Keratinocyte (primary cell): ENCODE results near the gene ZBTB34. TPM values are rescaled to one million over a fixed set of nuclear protein-coding genes. Genes with fewer than 3 reads are reported as not detected.

Source experiments
- DNase-seq: peaks from one replicate; pipeline ENCODE4 v3.0.0-alpha.2; 2011; ENCODE audit warnings: low read depth, missing footprints, low spot score
- FAIRE-seq: peaks from 2 replicates; lab custom pipeline; 2011; peaks lifted over from hg19 to GRCh38; lab: Jason Lieb, UNC
- H2AFZ ChIP-seq: 2 replicates; pipeline ENCODE4 v1.6.0; 2012; ENCODE audit warnings: low read length, control low read depth, inconsistent platforms; ENCODE audit not compliant: control insufficient read depth
- H3K27ac ChIP-seq: 2 replicates; pipeline ENCODE4 v1.5.1; 2011; ENCODE audit warnings: low read length; ENCODE audit not compliant: control insufficient read depth, insufficient read depth
- H3K27me3 ChIP-seq: 3 replicates; pipeline ENCODE4 v1.6.0; 2011; ENCODE audit warnings: low read length; ENCODE audit not compliant: control insufficient read depth, insufficient read depth; ENCODE audit errors: extremely low read depth
- H3K36me3 ChIP-seq, 2 experiments: 2 replicates in 1 of 2; 3 replicates in 1 of 2; pipeline ENCODE4 v1.5.1; 2011; ENCODE audit warnings: low read length in 2 of 2, mild to moderate bottlenecking in 1 of 2; ENCODE audit not compliant: control insufficient read depth in 2 of 2, insufficient read depth in 2 of 2; ENCODE audit errors: extremely low read depth in 1 of 2
- H3K4me1 ChIP-seq: 3 replicates; pipeline ENCODE4 v1.5.1; 2011; ENCODE audit warnings: low read length; ENCODE audit not compliant: control insufficient read depth, insufficient read depth; ENCODE audit errors: extremely low read depth
- H3K4me2 ChIP-seq: 3 replicates; pipeline ENCODE4 v1.6.0; 2011; ENCODE audit warnings: low read depth, low read length; ENCODE audit not compliant: control insufficient read depth, insufficient read depth; ENCODE audit errors: extremely low read depth
- H3K4me3 ChIP-seq, 3 experiments: fragments of 200-600 bp in 1 of 3; sonication (generic) in 1 of 3; 2 replicates in 2 of 3; 3 replicates in 1 of 3; pipeline ENCODE4 v1.5.1; 2011 to 2016; ENCODE audit warnings: low read length in 3 of 3, mild to moderate bottlenecking in 3 of 3, control low read depth in 2 of 3, inconsistent platforms in 1 of 3, low read depth in 1 of 3, mixed read lengths in 1 of 3, mixed run types in 1 of 3, moderate library complexity in 1 of 3; ENCODE audit not compliant: control insufficient read depth in 2 of 3, insufficient read depth in 2 of 3; ENCODE audit errors: extremely low read depth in 1 of 3
- H3K79me2 ChIP-seq: 2 replicates; pipeline ENCODE4 v1.6.0; 2012; ENCODE audit warnings: low read length; ENCODE audit not compliant: control insufficient read depth, insufficient read depth
- H3K9ac ChIP-seq: 3 replicates; pipeline ENCODE4 v1.6.0; 2011; ENCODE audit warnings: low read length; ENCODE audit not compliant: control insufficient read depth, insufficient read depth; ENCODE audit errors: extremely low read depth
- H3K9me1 ChIP-seq: 3 replicates; pipeline ENCODE4 v1.6.0; 2011; ENCODE audit warnings: low read length; ENCODE audit not compliant: control insufficient read depth, insufficient read depth; ENCODE audit errors: extremely low read depth
- H3K9me3 ChIP-seq: 2 replicates; pipeline ENCODE4 v1.5.1; 2012; ENCODE audit warnings: low read depth, low read length; ENCODE audit not compliant: control insufficient read depth
- H4K20me1 ChIP-seq: 3 replicates; pipeline ENCODE4 v1.6.0; 2011; ENCODE audit warnings: low read length; ENCODE audit not compliant: control insufficient read depth, insufficient read depth; ENCODE audit errors: extremely low read depth
- CTCF ChIP-seq, 3 experiments: IDR thresholded peaks in 1 of 3; conservative IDR thresholded peaks in 1 of 3; optimal IDR thresholded peaks in 1 of 3; 2 replicates in 2 of 3; 3 replicates in 1 of 3; pipeline versions ENCODE3 to v1.5.1; 2011; ENCODE audit warnings: low read length in 3 of 3, mild to moderate bottlenecking in 3 of 3, moderate library complexity in 2 of 3, control low read depth in 1 of 3, inconsistent platforms in 1 of 3; ENCODE audit not compliant: insufficient read depth in 2 of 3; ENCODE audit errors: extremely low read depth in 1 of 3
- EZH2 ChIP-seq: IDR thresholded peaks from one replicate; pipeline ENCODE4 v1.6.1; 2012; ENCODE audit warnings: inconsistent platforms, mild to moderate bottlenecking, low read length, moderate library complexity
- dilution Hi-C: fragments of 300-500 bp; cut with MboI; formaldehyde crosslinking; loops from one replicate; pipeline ENCODE4 v1.7.0; 2020; ENCODE audit warnings: low sequenced_read_pairs; ENCODE audit not compliant: extremely low pct_ligation_motif_present
- polyA plus RNA-seq, 5 experiments: library from polyadenylated mRNA; depleted of rRNA in 3 of 5; stranded (reverse) in 3 of 5; stranded (forward) in 1 of 5; unstranded in 1 of 5; fragments of >200 nt; gene quantifications; 1 replicate in 1 of 5; 2 replicates in 3 of 5; 3 replicates in 1 of 5; pipeline versions ENCODE4 v1.2.1 to v1.2.3, GENCODE V29; 2011 to 2012; ENCODE audit warnings: missing spikeins in 2 of 5, low read depth in 1 of 5, low replicate concordance in 1 of 5

The ZBTB34 gene
- polyA plus RNA-seq, 1 donor (not counting 4 experiments of a cell fraction or from before 2014, with no cell fraction given), result 6.4 TPM

GRCh38 chr9:126902210-126902609 lies 41.8 kb downstream of the ZBTB34 start:
- DNase-seq (no peak), FAIRE-seq (no peak)
- Histone ChIP-seq H3K27ac (no peak overlapping the region), H3K4me1 (no peaks in the 10 kb centered on the region), H3K27me3 (no peaks in the 10 kb centered on the region), H3K9ac (no peak overlapping the region), H3K36me3 (no peaks in the 10 kb centered on the region), H2AFZ (no peak overlapping the region), H3K9me1 (no peaks in the 10 kb centered on the region), H3K4me2 (no peak overlapping the region), H3K9me3 (no peaks in the 10 kb centered on the region), H3K79me2 (no peaks in the 10 kb centered on the region), H4K20me1 (no peaks in the 10 kb centered on the region), H3K4me3 (no peak overlapping the region)
- dilution Hi-C loops, result no loop called here
- TF ChIP-seq CTCF (optimal IDR thresholded peaks at IDR 0.05 in 1 of 3, IDR thresholded peaks at IDR 0.05 in 1 of 3, conservative IDR thresholded peaks at IDR 0.05 in 1 of 3; ENCODE audit: extremely low read depth in 1 of 3, insufficient read depth in 2 of 3, low read length in 3 of 3), result no peak
- TF ChIP-seq EZH2, result no peak

GRCh38 chr9:126904586-126904985 lies 44.1 kb downstream of the ZBTB34 start:
- H3K4me2 ChIP-seq, result no peak overlapping the region
- H3K4me3 ChIP-seq, result no peak overlapping the region
- no peak for DNase-seq
- no peaks in the 10 kb centered on the region for H3K9me1 ChIP-seq
- no peaks in the 10 kb centered on the region for H4K20me1 ChIP-seq
- dilution Hi-C loops, result no loop called here
- H3K27ac ChIP-seq, result no peak overlapping the region
- H3K27me3 ChIP-seq, result no peaks in the 10 kb centered on the region
- no peak for TF ChIP-seq EZH2
- no peak overlapping the region for H3K9ac ChIP-seq
- no peak for FAIRE-seq
- H2AFZ ChIP-seq, result no peak overlapping the region
- H3K79me2 ChIP-seq, result no peaks in the 10 kb centered on the region
- no peaks in the 10 kb centered on the region for H3K36me3 ChIP-seq
- H3K9me3 ChIP-seq, result no peaks in the 10 kb centered on the region
- no peaks in the 10 kb centered on the region for H3K4me1 ChIP-seq

GRCh38 chr9:126906091-126906490 lies 45.7 kb downstream of the ZBTB34 start:
- H3K9me3 ChIP-seq, result no peaks in the 10 kb centered on the region
- H4K20me1 ChIP-seq, result no peaks in the 10 kb centered on the region
- no peaks in the 10 kb centered on the region for H3K4me1 ChIP-seq
- dilution Hi-C loops, result no loop called here
- H2AFZ ChIP-seq, result no peak overlapping the region
- no peak for TF ChIP-seq EZH2
- no peak for TF ChIP-seq CTCF (optimal IDR thresholded peaks at IDR 0.05 in 1 of 3, IDR thresholded peaks at IDR 0.05 in 1 of 3, conservative IDR thresholded peaks at IDR 0.05 in 1 of 3; ENCODE audit: extremely low read depth in 1 of 3, insufficient read depth in 2 of 3, low read length in 3 of 3)
- H3K79me2 ChIP-seq, result no peaks in the 10 kb centered on the region
- H3K27me3 ChIP-seq, result no peaks in the 10 kb centered on the region
- no peak for FAIRE-seq
- no peak overlapping the region for H3K27ac ChIP-seq
- no peak for DNase-seq
- H3K4me3 ChIP-seq, result no peak overlapping the region
- H3K9me1 ChIP-seq, result no peaks in the 10 kb centered on the region
- H3K36me3 ChIP-seq, result no peaks in the 10 kb centered on the region
- no peak overlapping the region for H3K4me2 ChIP-seq
- no peak overlapping the region for H3K9ac ChIP-seq
